GM18870 (cell line): Measurements from ENCODE around the gene HTR3E.
"Not testable (repeated sequence)": the region's sequence is repeated elsewhere in the genome, so short reads cannot be mapped to it uniquely, and the experiment has no call there.

Source experiments
- ATAC-seq: cut with Tn5 transposase; IDR thresholded peaks from one replicate; pipeline ENCODE4 v1.9.1; 2021; ENCODE audit warnings: moderate library complexity; ENCODE audit not compliant: unreplicated experiment

HTR3E gene

GRCh38 chr3:184096811-184097383 is at the start of gene HTR3E:
Gene HTR3E, plus strand, starts transcription at chr3:184097064. Its CDS starts 466 bp downstream, at chr3:184097530.
- ATAC-seq: no peak

DNA sequence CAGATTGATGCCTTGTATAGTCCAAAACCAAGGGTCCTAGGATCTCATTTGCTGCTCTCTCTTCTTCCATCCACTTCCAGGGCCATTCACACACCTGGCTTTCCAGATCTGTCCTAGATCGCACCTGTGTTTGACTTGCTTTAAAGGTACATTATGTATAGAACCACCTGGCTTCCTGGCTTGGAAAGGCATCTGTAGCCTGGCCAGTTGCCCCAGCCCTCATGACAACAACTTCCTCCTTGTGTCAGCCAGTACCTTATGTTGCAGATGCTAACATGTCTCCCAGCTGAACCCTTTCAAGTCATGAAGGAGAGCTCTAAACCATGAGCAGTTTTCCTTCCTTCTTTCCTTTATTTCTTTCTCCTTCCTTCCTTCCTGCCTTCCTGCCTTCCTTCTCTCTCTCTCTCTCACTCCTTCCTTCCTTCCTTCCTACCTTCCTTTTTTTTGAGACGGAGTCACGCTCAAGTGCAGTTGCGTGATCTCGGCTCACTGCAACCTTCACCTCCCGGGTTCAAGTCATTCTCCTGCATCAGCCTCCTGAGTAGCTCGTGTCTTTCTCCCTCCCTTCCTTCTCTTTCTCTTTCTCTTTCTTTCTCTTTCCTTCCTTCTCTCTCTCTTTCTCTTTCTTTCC is 46.5 kb upstream of the HTR3E start:
- ATAC-seq: no peak

DNA sequence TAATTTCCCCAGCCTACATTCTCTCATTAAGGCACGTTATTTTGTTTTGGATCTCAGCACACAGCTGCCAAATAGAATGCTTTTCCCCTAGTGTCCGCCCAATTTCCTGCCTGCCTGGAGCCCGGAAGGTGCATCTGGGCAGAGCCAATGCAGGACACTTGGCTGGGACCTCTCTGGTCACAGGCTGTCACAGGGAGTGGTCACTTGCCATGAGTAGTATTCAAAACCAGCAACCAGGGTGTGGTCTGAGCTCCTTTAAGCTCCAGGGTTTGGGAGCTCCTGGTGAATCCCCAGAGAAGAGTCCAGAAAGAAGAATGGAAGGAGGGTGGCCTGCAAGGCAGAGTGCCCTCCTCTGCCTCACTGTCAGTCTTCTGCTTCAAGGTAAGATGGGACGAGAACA is 44.1 kb upstream of the HTR3E start, which contains the start of gene HTR3C:
TSS of gene HTR3C (plus strand) at position 281 of the 400 bp plus-strand sequence. CDS start at position 315, 34 bp downstream.
- ATAC-seq: no peak

DNA sequence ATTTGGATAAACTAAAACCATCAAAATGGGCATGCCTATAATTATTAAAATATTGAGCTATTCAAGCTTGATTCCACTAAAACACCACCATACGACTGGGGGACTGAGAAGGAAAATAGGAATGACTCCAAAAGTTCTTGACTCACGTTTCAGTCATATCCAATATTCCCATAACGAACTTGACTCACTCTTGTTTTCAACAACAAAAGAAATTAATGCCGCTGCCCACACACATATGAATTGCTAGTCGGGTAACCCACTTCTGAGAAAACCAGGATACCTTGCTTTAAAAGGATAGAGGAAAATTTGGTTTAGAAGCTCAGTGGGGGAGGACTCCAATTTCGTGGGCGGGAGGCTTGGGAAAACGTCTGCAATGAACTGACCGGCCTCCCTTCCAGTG is 38.8 kb upstream of the HTR3E start:
- no peak for ATAC-seq

GRCh38 chr3:184059424-184059823 is 37.4 kb upstream of the HTR3E start:
- no peak for ATAC-seq

DNA sequence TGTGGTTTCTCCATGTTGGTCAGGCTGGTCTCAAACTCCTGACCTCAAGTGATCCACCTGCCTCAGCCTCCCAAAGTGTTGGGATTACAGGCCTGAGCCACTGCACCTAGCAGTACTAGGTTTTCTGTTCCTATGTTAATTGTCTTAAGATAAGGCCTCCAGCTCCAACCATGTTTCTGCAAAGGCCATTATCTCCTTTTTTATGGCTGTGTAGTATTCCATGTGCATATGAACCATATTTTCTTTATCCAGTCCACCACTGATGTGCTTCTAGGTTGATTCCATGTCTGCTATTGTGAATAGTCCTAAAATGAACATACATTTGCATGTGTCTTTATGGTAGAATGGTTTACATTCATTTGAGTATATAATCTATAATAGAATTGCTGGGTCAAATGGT is 34.2 kb upstream of the HTR3E start:
- ATAC-seq: no peak

GRCh38 chr3:184066211-184066610 is 30.7 kb upstream of the HTR3E start:
- ATAC-seq: no peak

- ATAC-seq: no peak
These were observed 29.2 kb upstream of the HTR3E start for GRCh38 chr3:184067573-184068055.

DNA sequence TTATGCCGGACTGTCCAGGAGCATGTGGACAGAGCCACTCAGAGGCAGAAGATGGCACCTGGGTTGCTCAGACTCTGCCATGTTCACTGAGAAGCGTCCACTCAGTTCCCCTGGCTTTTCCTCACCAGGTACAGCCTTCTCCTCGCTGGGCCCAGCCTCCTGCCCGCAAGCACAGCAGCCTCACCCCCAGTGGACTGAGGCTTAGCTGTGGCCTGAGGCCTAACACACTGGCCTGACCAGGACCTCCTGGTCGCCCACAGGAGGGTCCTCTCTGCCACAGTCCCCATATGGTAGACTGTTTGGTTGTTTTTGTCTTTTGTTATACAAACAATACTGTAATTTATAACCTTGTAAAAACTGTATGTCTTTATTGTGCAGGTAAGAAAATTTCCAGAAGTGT is 28.5 kb upstream of the HTR3E start:
- ATAC-seq: no peak

GRCh38 chr3:184071142-184071541 is 25.7 kb upstream of the HTR3E start:
- not testable (repeated sequence) for ATAC-seq

- ATAC-seq: no peak
These were observed 23.2 kb upstream of the HTR3E start for GRCh38 chr3:184073621-184074020.

DNA sequence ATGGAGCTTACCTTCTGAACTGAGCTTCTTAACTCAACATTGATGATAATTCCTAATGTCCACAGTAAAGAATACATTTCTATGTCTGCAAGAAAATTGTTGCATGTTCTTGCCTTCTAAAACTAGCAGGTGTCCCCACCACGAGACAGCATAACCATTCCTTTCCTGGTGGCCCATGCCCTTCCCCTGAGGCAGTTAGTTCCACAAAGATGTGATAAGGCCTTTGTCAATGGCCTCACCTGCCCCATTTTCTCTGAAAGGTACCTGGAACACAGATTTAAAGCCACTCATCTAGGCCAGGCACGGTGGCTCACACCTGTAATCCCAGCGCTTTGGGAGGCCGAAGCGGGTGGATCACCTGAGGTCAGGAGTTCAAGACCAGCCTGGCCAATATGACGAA is 21.0 kb upstream of the HTR3E start:
- ATAC-seq: no peak

DNA sequence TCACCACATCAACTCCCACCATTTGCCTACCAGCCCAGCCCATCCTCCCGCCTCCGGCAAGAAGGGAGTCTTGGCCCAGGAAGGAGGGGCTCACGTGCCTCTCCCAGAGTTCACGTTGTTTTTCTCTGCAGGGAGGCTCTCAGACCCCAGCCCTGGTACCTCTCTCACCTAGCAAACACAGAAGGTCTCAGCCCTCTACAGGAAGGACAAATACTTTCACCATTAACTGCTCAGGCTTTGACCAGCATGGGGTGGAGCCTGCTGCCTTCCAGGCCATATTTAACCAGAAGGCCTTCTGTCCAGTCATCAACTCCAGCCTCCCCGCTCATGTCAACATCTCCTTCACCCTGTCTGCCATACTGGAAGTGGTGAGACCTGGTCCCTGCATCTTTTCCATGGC is 19.0 kb upstream of the HTR3E start:
- ATAC-seq: no peak

DNA sequence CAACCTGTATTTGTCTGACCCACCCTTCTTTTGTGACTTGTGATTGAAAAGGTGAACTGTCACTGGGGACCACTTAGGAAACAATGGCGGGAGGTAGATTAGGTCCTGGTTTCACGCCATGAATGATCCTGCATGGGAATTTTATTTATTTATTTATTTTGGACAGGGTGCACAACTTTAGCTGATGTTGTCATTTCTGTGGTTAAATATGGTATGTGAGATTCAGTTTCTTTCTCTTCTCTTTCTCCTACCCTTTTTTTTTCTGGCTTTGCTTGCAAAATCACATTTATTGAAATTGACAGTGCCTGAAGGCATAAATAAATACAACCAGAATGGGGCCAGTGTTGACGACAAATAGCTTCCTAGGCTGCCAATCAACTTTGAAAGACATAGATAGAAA is 18.0 kb upstream of the HTR3E start:
- ATAC-seq: no peak

DNA sequence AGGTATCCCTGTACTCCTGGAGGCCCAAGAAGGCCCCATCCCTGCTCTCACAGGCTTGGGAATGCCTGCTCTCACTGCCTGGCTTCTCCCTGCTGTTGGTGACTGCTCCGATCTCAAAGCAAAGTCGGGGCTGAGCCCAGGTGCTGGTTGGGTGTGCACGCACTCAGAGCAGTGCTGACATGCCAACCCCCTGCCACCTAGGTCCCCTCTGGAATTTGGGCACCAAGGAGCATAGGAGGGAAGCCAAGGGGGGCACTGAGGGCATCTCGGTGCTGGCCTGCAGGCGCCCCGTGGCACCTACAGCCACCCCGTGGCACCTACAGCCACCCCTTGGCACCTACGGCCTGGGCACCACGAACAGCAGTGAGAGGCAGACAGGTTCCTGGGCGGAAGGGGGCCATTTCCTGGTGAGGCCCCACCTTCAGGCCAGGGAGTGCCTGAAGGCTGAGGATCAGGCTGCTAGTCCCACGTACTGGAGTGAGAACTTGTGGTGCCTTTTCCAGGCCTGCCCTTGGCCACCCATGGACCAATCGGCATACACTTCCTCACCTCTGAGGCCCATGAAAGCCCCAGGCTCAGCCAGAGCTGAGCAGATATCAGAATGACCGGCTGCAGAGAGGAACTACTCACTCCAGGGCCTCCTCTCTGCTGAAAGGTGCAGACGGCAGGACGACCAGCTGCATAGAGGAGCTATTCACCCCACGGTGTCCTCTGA is 15.6 kb upstream of the HTR3E start:
- no peak for ATAC-seq

GRCh38 chr3:184082034-184082433 is 14.8 kb upstream of the HTR3E start:
- ATAC-seq: no peak

- ATAC-seq: no peak
These were observed 14.4 kb upstream of the HTR3E start for GRCh38 chr3:184082465-184082864.

DNA sequence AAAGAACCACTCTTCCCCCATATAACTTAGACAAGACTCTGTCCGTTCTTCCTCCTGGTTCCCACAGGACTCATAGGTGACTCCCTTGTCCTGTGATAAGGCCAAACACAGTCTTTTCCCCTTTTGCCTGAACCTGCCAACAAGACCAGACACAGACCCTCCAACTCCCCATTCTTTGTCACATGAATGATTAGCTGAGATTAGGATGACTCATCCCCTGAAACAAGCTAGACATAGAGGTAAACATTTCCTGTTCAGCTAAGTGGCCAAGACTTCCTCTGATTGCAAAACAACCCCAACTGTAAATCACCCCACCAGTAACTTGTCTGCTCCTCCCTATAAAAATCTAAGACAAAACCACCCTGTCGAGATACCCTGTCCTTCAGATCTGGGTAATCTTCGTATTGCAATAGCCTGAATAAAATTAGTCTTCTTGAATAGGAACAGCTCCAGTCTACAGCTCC is 11.4 kb upstream of the HTR3E start:
- no peak for ATAC-seq

- no peak for ATAC-seq
These were observed 4.7 kb upstream of the HTR3E start for GRCh38 chr3:184092199-184092598.

DNA sequence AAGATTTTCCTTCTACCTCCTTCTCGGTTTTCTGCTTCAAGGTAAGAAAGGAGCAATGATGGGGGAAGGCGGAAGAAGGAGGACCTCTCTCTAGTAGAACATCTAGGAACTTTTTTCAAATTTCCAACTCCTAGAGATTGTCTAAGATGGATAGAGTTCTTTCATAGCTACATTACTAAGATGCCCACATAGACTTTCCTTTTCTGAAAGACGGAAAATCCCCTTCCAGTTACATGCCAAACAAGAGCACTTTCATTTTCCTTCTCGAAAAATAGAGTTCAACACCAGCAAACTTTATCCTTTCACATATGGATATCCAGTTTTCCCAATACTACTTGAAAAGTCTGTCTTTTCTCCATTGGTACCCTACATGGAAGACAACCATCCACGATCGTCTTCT is 692 bp downstream of the HTR3E start:
- ATAC-seq: no peak

DNA sequence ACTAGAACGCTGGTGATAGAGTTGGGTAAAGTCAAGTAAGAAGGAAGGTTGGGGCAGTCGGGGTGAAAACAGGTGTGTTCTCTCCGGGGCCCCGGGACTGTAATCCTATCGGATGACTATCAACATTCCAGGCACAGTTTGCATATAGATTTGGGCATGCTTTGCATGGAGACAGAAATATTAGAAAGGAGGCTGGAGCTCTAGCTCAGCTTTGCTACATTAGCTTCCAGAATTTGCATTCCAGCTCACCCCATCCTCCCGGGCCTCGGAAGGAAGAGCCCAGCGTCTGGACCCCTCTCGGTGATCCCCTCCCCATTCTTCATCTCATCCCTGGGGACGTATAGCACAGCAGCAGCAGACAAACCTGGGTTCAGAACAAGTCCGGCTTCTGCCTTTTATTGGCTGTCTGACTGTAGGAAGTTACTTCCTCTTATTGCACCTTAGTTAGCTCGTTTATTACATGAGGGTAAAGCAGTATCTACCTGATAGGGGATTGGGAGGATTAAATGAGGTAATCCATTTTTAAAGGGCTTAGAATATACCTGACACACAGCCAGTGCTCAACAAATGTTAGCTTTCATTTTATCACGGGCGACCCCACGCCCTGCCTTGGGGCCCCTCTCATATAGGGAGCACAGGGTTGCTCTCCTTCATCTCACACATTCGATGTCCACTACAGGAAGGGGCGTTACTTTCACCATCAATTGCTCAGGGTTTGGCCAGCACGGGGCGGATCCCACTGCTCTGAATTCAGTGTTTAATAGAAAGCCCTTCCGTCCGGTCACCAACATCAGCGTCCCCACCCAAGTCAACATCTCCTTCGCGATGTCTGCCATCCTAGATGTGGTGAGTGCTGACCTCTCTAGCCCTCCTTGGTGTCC is 3.2 kb downstream of the HTR3E start:
- no peak for ATAC-seq
